Coronary artery (tissue), 2 donors: Measurements from ENCODE around the gene ZNF514.

Experiments
- DNase-seq: peaks from one replicate; pipeline ENCODE4 v3.0.0-alpha.2; 2017; ENCODE audit warnings: low spot score
- H3K27ac ChIP-seq, 2 donors: fragments of 200-600 bp; sonication (generic); one replicate each; pipeline ENCODE4 v1.5.1; 2016 to 2019
- H3K4me3 ChIP-seq: fragments of 200-600 bp; sonication (generic); 2 replicates; pipeline ENCODE4 v1.5.1; 2016; ENCODE audit warnings: mild to moderate bottlenecking, moderate library complexity
- CTCF ChIP-seq: fragments of 200-600 bp; sonication (generic); IDR thresholded peaks from one replicate; pipeline ENCODE4 v1.5.1; 2019; ENCODE audit warnings: antibody characterized with exemption

The ZNF514 gene

DNA sequence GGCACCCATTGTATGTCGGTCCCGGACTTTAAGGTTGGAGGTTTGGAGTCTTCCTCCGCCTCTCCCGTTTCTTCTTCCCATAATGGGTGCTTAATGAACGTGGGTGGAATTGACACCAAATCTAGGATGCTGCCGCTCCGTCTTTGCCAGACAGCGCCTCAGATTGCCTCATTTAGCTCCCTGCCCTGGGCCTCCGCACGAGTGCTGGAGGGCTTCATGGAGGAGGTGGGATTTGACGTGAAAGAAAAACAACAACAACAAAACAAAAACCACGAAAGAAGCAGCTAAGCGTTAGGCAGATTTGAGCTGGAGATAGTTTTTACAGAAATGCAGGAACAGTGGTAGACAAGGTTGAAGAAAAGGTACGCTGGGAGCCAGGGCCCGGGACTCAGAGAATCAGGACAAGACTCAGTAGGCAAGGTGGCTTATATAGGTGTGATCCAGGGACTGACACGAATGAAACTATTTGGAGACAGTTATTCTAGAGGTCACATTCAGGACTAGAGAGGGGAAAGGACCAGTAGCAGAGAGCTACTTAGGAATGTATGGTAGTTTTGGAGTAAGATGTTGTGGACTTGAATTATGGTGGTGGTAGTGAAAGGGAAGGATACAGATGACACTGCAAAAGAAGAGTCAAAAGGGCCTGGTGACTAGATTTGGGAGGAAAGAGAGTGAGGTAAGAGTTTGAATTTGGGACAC, 6.6 kb upstream of the ZNF514 start:
- Histone ChIP-seq H3K4me3 (peak overlapping the region; percentile 75), H3K27ac (peak overlapping the region; percentile 73 to 92)
- no peak for TF ChIP-seq CTCF
- no peak for DNase-seq

- Histone ChIP-seq H3K27ac (peak within 1 kb of the TSS; percentile 73 to 92), H3K4me3 (peak within 1 kb of the TSS; percentile 75)
- TF ChIP-seq CTCF, result no peak
- peak; percentile 98 for DNase-seq
Observed at GRCh38 chr2:95165371-95166064, 5.9 kb upstream of the ZNF514 start, which contains the start of gene ZNF2. Gene ZNF2 (plus strand): TSS chr2:95165809. CDS start chr2:95176227, 10,418 bp downstream.

- DNase-seq, result no peak
- Histone ChIP-seq H3K27ac (peak overlapping the region; percentile 73 to 92), H3K4me3 (peak overlapping the region; percentile 75)
- no peak for TF ChIP-seq CTCF
Observed at GRCh38 chr2:95165030-95165370, 5.4 kb upstream of the ZNF514 start.

DNA sequence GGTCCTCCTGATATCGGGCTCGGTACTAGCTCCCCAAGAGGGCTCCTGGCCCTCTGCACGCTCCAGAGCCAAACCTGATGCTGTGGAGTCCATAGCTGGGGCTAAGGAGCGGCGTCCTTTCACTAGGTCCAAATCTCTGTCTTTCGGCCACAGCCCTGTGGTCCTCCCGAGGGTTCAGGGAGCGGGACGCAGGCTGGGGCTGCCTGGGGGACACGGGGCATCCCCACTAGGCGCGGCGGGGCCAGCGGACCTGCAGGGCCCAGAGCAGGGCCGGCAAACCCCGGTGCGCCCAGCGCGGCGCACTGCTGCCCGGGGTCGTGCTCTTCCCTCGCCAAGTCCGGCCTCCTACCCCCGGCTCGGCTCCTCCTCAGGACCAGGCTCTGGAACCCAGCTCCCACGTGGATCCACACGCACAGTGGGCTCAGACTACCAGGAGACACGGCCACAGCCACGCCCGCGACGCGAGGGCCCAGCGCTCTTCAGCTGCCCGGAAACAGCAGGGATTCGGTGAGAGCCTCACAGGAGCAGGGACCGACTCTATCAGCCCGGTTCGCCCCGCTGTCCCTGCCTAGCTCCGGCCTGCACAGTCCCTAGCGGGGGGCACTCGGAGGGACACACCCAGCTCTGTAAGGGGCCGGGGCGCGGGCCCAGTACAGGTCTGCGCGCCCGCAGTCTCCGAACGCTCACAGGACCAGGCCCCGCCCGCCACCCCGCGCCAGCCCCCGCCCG, 593 bp downstream of the ZNF514 start:
- peak overlapping the region; percentile 96 for H3K4me3 ChIP-seq

GRCh38 chr2:95158441-95158840, 1.2 kb downstream of the ZNF514 start:
- peak overlapping the region; percentile 96 for H3K4me3 ChIP-seq
- no peak for DNase-seq
- no peak for TF ChIP-seq CTCF
- peak overlapping the region; percentile 64 to 91 for H3K27ac ChIP-seq

More for the DNA sequence above, 593 bp downstream of the ZNF514 start:
- H3K27ac ChIP-seq, result peak overlapping the region; percentile 64 to 91
- TF ChIP-seq CTCF, result no peak
- DNase-seq, result peak; percentile 79

GRCh38 chr2:95149397-95149984, 10.2 kb downstream of the ZNF514 start:
- no peak for DNase-seq
- no peak for TF ChIP-seq CTCF
- Histone ChIP-seq H3K4me3 (peak overlapping the region; percentile 10), H3K27ac (no peak overlapping the region)
